H9 (cell line): ENCODE results near the gene FZD10. TPM values are rescaled to one million over a fixed set of nuclear protein-coding genes. Genes with fewer than 3 reads are reported as not detected.

ENCODE experiments used
- DNase-seq: peaks from one replicate; pipeline ENCODE4 v3.0.0-alpha.2; 2017
- H2AFZ ChIP-seq: one replicate; pipeline ENCODE4 v1.6.1; 2013; ENCODE audit warnings: mild to moderate bottlenecking, low read length, control low read depth, moderate library complexity
- H2AK5ac ChIP-seq: 2 replicates; pipeline ENCODE4 v1.6.1; 2013; ENCODE audit warnings: low read length, control low read depth, mixed read lengths; ENCODE audit not compliant: insufficient read length
- H2BK120ac ChIP-seq: one replicate; pipeline ENCODE4 v1.6.1; 2013; ENCODE audit warnings: low read depth, mild to moderate bottlenecking, low read length, control low read depth, inconsistent platforms; ENCODE audit not compliant: poor library complexity, severe bottlenecking
- H2BK12ac ChIP-seq: 2 replicates; pipeline ENCODE4 v1.6.1; 2013; ENCODE audit warnings: low read length, control low read depth, mixed read lengths, low read depth; ENCODE audit not compliant: insufficient read length
- H2BK15ac ChIP-seq: 2 replicates; pipeline ENCODE4 v1.6.1; 2013; ENCODE audit warnings: low read depth, low read length, control low read depth
- H2BK20ac ChIP-seq: one replicate; pipeline ENCODE4 v1.6.1; 2013; ENCODE audit warnings: low read depth, mild to moderate bottlenecking, low read length, control low read depth, inconsistent platforms; ENCODE audit not compliant: poor library complexity, severe bottlenecking
- H2BK5ac ChIP-seq: 2 replicates; pipeline ENCODE4 v1.6.1; 2013; ENCODE audit warnings: low read length, control low read depth, mixed read lengths; ENCODE audit not compliant: insufficient read length
- H3K14ac ChIP-seq: 2 replicates; pipeline ENCODE4 v1.6.1; 2013; ENCODE audit warnings: low read length, control low read depth; ENCODE audit not compliant: insufficient read depth
- H3K18ac ChIP-seq: 2 replicates; pipeline ENCODE4 v1.6.1; 2013; ENCODE audit warnings: low read depth, mild to moderate bottlenecking, mixed read lengths, low read length, control low read depth; ENCODE audit not compliant: insufficient read length
- H3K23ac ChIP-seq: 2 replicates; pipeline ENCODE4 v1.6.1; 2013; ENCODE audit warnings: low read length, control low read depth, mixed read lengths, low read depth; ENCODE audit not compliant: insufficient read length
- H3K23me2 ChIP-seq: 2 replicates; pipeline ENCODE4 v1.6.1; 2013; ENCODE audit warnings: low read depth, mild to moderate bottlenecking, mixed read lengths, low read length, control low read depth; ENCODE audit not compliant: insufficient read length, poor library complexity, severe bottlenecking
- H3K27ac ChIP-seq: 2 replicates; pipeline ENCODE4 v1.5.1; 2013; ENCODE audit warnings: low read length, control low read depth, mixed read lengths, low read depth; ENCODE audit not compliant: insufficient read length
- H3K27me3 ChIP-seq: 2 replicates; pipeline ENCODE4 v1.6.1; 2013; ENCODE audit warnings: low read length, control low read depth, inconsistent platforms; ENCODE audit not compliant: insufficient read depth
- H3K4ac ChIP-seq: 2 replicates; pipeline ENCODE4 v1.6.1; 2013; ENCODE audit warnings: low read depth, mild to moderate bottlenecking, control low read depth, inconsistent platforms, low read length, moderate library complexity
- H3K4me1 ChIP-seq: 2 replicates; pipeline ENCODE4 v1.6.1; 2013; ENCODE audit warnings: low read length, control low read depth, inconsistent platforms; ENCODE audit not compliant: insufficient read depth
- H3K4me2 ChIP-seq: 2 replicates; pipeline ENCODE4 v1.6.1; 2013; ENCODE audit warnings: low read length, control low read depth, mixed read lengths; ENCODE audit not compliant: insufficient read length, insufficient read depth
- H3K56ac ChIP-seq: 2 replicates; pipeline ENCODE4 v1.6.1; 2013; ENCODE audit warnings: low read depth, mild to moderate bottlenecking, mixed read lengths, low read length, control low read depth; ENCODE audit not compliant: insufficient read length
- H3K79me1 ChIP-seq: 2 replicates; pipeline ENCODE4 v1.6.1; 2013; ENCODE audit warnings: low read depth, mild to moderate bottlenecking, moderate library complexity, low read length, control low read depth, inconsistent platforms; ENCODE audit not compliant: insufficient read depth, poor library complexity, severe bottlenecking
- H3K79me2 ChIP-seq: 2 replicates; pipeline ENCODE4 v1.6.1; 2013; ENCODE audit warnings: low read length, control low read depth, inconsistent platforms; ENCODE audit not compliant: insufficient read depth
- H3K9ac ChIP-seq: 2 replicates; pipeline ENCODE4 v1.6.1; 2013; ENCODE audit warnings: low read length, control low read depth, mixed read lengths; ENCODE audit not compliant: insufficient read length; ENCODE audit errors: extremely low read depth
- H3K9me3 ChIP-seq: one replicate; pipeline ENCODE4 v1.6.1; 2013; ENCODE audit warnings: low read depth, low read length, inconsistent platforms; ENCODE audit not compliant: control insufficient read depth
- H3T11ph ChIP-seq: one replicate; pipeline ENCODE4 v1.6.1; 2013; ENCODE audit warnings: mild to moderate bottlenecking, low read length, control low read depth, inconsistent platforms
- H4K20me1 ChIP-seq: one replicate; pipeline ENCODE4 v1.6.1; 2013; ENCODE audit not compliant: control insufficient read depth, insufficient read length, insufficient read depth
- H4K5ac ChIP-seq: 2 replicates; pipeline ENCODE4 v1.6.1; 2013; ENCODE audit warnings: low read depth, mild to moderate bottlenecking, mixed read lengths, low read length, control low read depth; ENCODE audit not compliant: insufficient read length
- H4K8ac ChIP-seq: replicated peaks from 2 replicates; pipeline ENCODE4 v1.6.1; 2013; ENCODE audit warnings: low read length, control low read depth, mixed read lengths, low read depth; ENCODE audit not compliant: insufficient read length
- H4K91ac ChIP-seq: 2 replicates; pipeline ENCODE4 v1.6.1; 2013; ENCODE audit warnings: low read depth, mild to moderate bottlenecking, moderate library complexity, mixed read lengths, low read length, control low read depth; ENCODE audit not compliant: insufficient read length
- H3K27ac Mint-ChIP-seq, 3 experiments: 2 replicates in 2 of 3; 3 replicates in 1 of 3; pipeline ENCODE4 v1.8.0; 2020 to 2021; ENCODE audit warnings: mixed read lengths in 3 of 3, mild to moderate bottlenecking in 1 of 3, moderate library complexity in 1 of 3
- H3K27me3 Mint-ChIP-seq: 2 replicates; pipeline ENCODE4 v1.8.0; 2021; ENCODE audit warnings: low read depth, mild to moderate bottlenecking, moderate library complexity, mixed read lengths
- H3K36me3 Mint-ChIP-seq, 3 experiments: 2 replicates in 2 of 3; 3 replicates in 1 of 3; pipeline ENCODE4 v1.8.0; 2020 to 2021; ENCODE audit warnings: low read depth in 3 of 3, mixed read lengths in 3 of 3; ENCODE audit not compliant: insufficient read depth in 1 of 3
- H3K4me1 Mint-ChIP-seq, 2 experiments: 2 replicates each; pipeline ENCODE4 v1.8.0; 2020; ENCODE audit warnings: mixed read lengths in 2 of 2
- H3K4me3 Mint-ChIP-seq, 2 experiments: 2 replicates in 1 of 2; 3 replicates in 1 of 2; pipeline ENCODE4 v1.8.0; 2020 to 2021; ENCODE audit warnings: mild to moderate bottlenecking in 2 of 2, mixed read lengths in 2 of 2, moderate library complexity in 1 of 2
- H3K9me3 Mint-ChIP-seq, 2 experiments: 2 replicates in 1 of 2; 3 replicates in 1 of 2; pipeline ENCODE4 v1.8.0; 2020; ENCODE audit warnings: mild to moderate bottlenecking in 2 of 2, mixed read lengths in 2 of 2, moderate library complexity in 1 of 2
- WGBS: extraction: QIAGEN DNeasy Blood & Tissue Kit; methylation state at CpG from one replicate; pipeline ENCODE4 v1.1.7; 2013; ENCODE audit warnings: missing lambda C conversion rate, low lambda C conversion rate, mixed read lengths; ENCODE audit not compliant: insufficient read length; ENCODE audit errors: extremely low coverage; 5-methylcytosine and 5-hydroxymethylcytosine counted together
- total RNA-seq: library from RNA; stranded (reverse); gene quantifications from 2 replicates; pipeline ENCODE4 v1.2.1, GENCODE V29; 2021
- TF ChIP-seq, protein P1 (sequence below): fragments of 200-600 bp; sonication (generic); conservative IDR thresholded peaks from 3 replicates; pipeline ENCODE4 v1.8.0; 2021; ENCODE audit warnings: antibody characterized with exemption, mild to moderate bottlenecking

FZD10 gene
- total RNA-seq, 1 experiment from 2014 or later, result 1.0 TPM

GRCh38 chr12:130141105-130141504 is 21.2 kb upstream of the FZD10 start:
- no peak overlapping the region for H3K23ac ChIP-seq
- H3K36me3 Mint-ChIP-seq, result no peaks in the 10 kb centered on the region
- no peak overlapping the region for H2BK20ac ChIP-seq
- peaks cover 4% of the 10 kb centered on the region; the same call in 1 of the 2 replicates for H3K27me3 ChIP-seq
- no peaks in the 10 kb centered on the region for H3K23me2 ChIP-seq
- no peaks in the 10 kb centered on the region for H3K79me2 ChIP-seq
- H3K4me1 ChIP-seq, result peaks cover 3% of the 10 kb centered on the region; the same call in 1 of the 2 replicates
- H2AFZ ChIP-seq, result no peak overlapping the region
- H3K27ac Mint-ChIP-seq, result no peak overlapping the region; a peak in 1 of 7 replicates
- H4K91ac ChIP-seq, result no peak overlapping the region
- TF ChIP-seq, protein P1, sequence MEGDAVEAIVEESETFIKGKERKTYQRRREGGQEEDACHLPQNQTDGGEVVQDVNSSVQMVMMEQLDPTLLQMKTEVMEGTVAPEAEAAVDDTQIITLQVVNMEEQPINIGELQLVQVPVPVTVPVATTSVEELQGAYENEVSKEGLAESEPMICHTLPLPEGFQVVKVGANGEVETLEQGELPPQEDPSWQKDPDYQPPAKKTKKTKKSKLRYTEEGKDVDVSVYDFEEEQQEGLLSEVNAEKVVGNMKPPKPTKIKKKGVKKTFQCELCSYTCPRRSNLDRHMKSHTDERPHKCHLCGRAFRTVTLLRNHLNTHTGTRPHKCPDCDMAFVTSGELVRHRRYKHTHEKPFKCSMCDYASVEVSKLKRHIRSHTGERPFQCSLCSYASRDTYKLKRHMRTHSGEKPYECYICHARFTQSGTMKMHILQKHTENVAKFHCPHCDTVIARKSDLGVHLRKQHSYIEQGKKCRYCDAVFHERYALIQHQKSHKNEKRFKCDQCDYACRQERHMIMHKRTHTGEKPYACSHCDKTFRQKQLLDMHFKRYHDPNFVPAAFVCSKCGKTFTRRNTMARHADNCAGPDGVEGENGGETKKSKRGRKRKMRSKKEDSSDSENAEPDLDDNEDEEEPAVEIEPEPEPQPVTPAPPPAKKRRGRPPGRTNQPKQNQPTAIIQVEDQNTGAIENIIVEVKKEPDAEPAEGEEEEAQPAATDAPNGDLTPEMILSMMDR, result no peak
- H4K5ac ChIP-seq, result no peak overlapping the region
- no peak overlapping the region for H2BK5ac ChIP-seq
- H3T11ph ChIP-seq, result no peak overlapping the region
- WGBS, result no CpG with 5 or more reads among the region's 11 CpGs
- H2BK120ac ChIP-seq, result no peak overlapping the region
- H4K20me1 ChIP-seq, result no peaks in the 10 kb centered on the region
- no peaks in the 10 kb centered on the region for H3K79me1 ChIP-seq
- DNase-seq, result no peak
- no peak overlapping the region for H2BK12ac ChIP-seq
- no peaks in the 10 kb centered on the region; a peak in 1 of 5 replicates for H3K9me3 Mint-ChIP-seq
- no peak overlapping the region for H3K4me3 Mint-ChIP-seq
- no peak overlapping the region for H3K4me2 ChIP-seq
- H3K18ac ChIP-seq, result no peak overlapping the region
- peaks cover 100% of the 10 kb centered on the region for H3K27me3 Mint-ChIP-seq
- no peak overlapping the region for H3K27ac ChIP-seq
- no peak overlapping the region for H3K14ac ChIP-seq
- no peaks in the 10 kb centered on the region for H3K9me3 ChIP-seq
- H2AK5ac ChIP-seq, result no peak overlapping the region
- no peak overlapping the region for H3K56ac ChIP-seq
- H3K4me1 Mint-ChIP-seq, result peaks cover 18 to 23% of the 10 kb centered on the region in 2 experiments
- H4K8ac ChIP-seq, result no peak overlapping the region
- no peak overlapping the region for H2BK15ac ChIP-seq
- H3K4ac ChIP-seq, result no peak overlapping the region
- H3K9ac ChIP-seq, result no peak overlapping the region
